Neural cell (in vitro differentiated cells): ENCODE results near the gene TP53I13.

Source experiments
- CTCF ChIP-seq: fragments of 450-650 bp; IDR thresholded peaks from 2 replicates; pipeline ENCODE4 v1.5.1; 2014; ENCODE audit warnings: antibody characterized with exemption, mild to moderate bottlenecking, moderate library complexity; ENCODE audit not compliant: poor library complexity, severe bottlenecking
- RAD21 ChIP-seq: fragments of 450-650 bp; conservative IDR thresholded peaks from 2 replicates; pipeline ENCODE4 v1.6.1; 2014; ENCODE audit warnings: antibody characterized with exemption, mild to moderate bottlenecking, moderate library complexity
- TAF1 ChIP-seq: IDR thresholded peaks from 2 replicates; pipeline ENCODE4 v1.6.1; 2012; ENCODE audit warnings: low read depth

GRCh38 chr17:29617125-29617480, 48.6 kb downstream of the TP53I13 start:
- peak; percentile 49 for TF ChIP-seq CTCF
- TF ChIP-seq TAF1, result no peak
- TF ChIP-seq RAD21, result no peak
